Inflammatory macrophage treated with lipopolysaccharide for 1 hour (primary cell): ENCODE results near the gene DCTN2.

Experiments used
- DNase-seq, 2 donors: peaks; one replicate each; pipeline ENCODE4 v3.0.0-alpha.2; 2020 to 2022

The DCTN2 gene

GRCh38 chr12:57485695-57486094, 61.3 kb downstream of the DCTN2 start:
- DNase-seq: no peak

- no peak for DNase-seq
These were observed 63.5 kb downstream of the DCTN2 start for GRCh38 chr12:57483466-57483865.

GRCh38 chr12:57481671-57482070, 65.3 kb downstream of the DCTN2 start:
- no peak for DNase-seq
